Endodermal cell (in vitro differentiated cells): Measurements from ENCODE around the gene KLHL17. TPM values are rescaled to one million over a fixed set of nuclear protein-coding genes. Genes with fewer than 3 reads are reported as not detected.

Source experiments
- DNase-seq: peaks from one replicate; pipeline ENCODE4 v3.0.0-alpha.2; 2017
- H3K27ac ChIP-seq: 2 replicates; pipeline ENCODE4 v1.5.1; 2013; ENCODE audit warnings: mild to moderate bottlenecking, low read depth, low read length, moderate library complexity
- H3K27me3 ChIP-seq: 2 replicates; pipeline ENCODE4 v1.6.1; 2013; ENCODE audit warnings: mild to moderate bottlenecking, low read length, moderate library complexity; ENCODE audit not compliant: insufficient read depth, control insufficient read depth, poor library complexity, severe bottlenecking
- H3K36me3 ChIP-seq: 2 replicates; pipeline ENCODE4 v1.7.0; 2013; ENCODE audit warnings: mild to moderate bottlenecking, low read length, moderate library complexity; ENCODE audit not compliant: control insufficient read depth, insufficient read depth
- H3K4me1 ChIP-seq: one replicate; pipeline ENCODE4 v1.7.0; 2013; ENCODE audit warnings: low read length; ENCODE audit not compliant: control insufficient read depth, insufficient read depth
- H3K4me3 ChIP-seq: 2 replicates; pipeline ENCODE4 v1.5.1; 2013; ENCODE audit warnings: mild to moderate bottlenecking, low read length, moderate library complexity
- H3K9ac ChIP-seq: 2 replicates; pipeline ENCODE4 v1.6.1; 2013; ENCODE audit warnings: mild to moderate bottlenecking, low read length, moderate library complexity; ENCODE audit not compliant: poor library complexity, severe bottlenecking; ENCODE audit errors: extremely low read depth
- H3K9me3 ChIP-seq: 2 replicates; pipeline ENCODE4 v1.6.1; 2013; ENCODE audit warnings: mild to moderate bottlenecking, low read length, moderate library complexity; ENCODE audit not compliant: control insufficient read depth
- H3K27ac Mint-ChIP-seq: 2 replicates; pipeline ENCODE4 v1.8.0; 2020; ENCODE audit warnings: mixed read lengths
- H3K27me3 Mint-ChIP-seq: 2 replicates; pipeline ENCODE4 v1.8.0; 2021; ENCODE audit warnings: mild to moderate bottlenecking, mixed read lengths; ENCODE audit not compliant: insufficient read depth
- H3K36me3 Mint-ChIP-seq: 2 replicates; pipeline ENCODE4 v1.8.0; 2020; ENCODE audit warnings: low read depth, mixed read lengths
- H3K4me1 Mint-ChIP-seq: 2 replicates; pipeline ENCODE4 v1.8.0; 2020; ENCODE audit warnings: mixed read lengths
- H3K4me3 Mint-ChIP-seq: 2 replicates; pipeline ENCODE4 v1.8.0; 2020; ENCODE audit warnings: mild to moderate bottlenecking, moderate library complexity, mixed read lengths
- H3K9me3 Mint-ChIP-seq: 2 replicates; pipeline ENCODE4 v1.8.0; 2020; ENCODE audit warnings: mild to moderate bottlenecking, mixed read lengths
- WGBS, 2 experiments: methylation state at CpG; one replicate each; pipeline versions ENCODE4 v1.1.5 to v1.1.7; 2013; ENCODE audit warnings: missing lambda C conversion rate in 2 of 2, mixed read lengths in 1 of 2; ENCODE audit not compliant: insufficient coverage in 1 of 2, insufficient read length in 1 of 2; 5-methylcytosine and 5-hydroxymethylcytosine counted together
- total RNA-seq, 2 donors: library from RNA; stranded (reverse); fragmentation: NEBNext Ultra II Directional in 1 of 2; extraction: Animal tissue kit (Norgen Biotek cat#: 25700) in 1 of 2; gene quantifications; 2 replicates in 1 of 2; 3 replicates in 1 of 2; pipeline ENCODE4 v1.2.1, GENCODE V29; 2021
- TF ChIP-seq, protein P1 (sequence below): fragments of 200-600 bp; sonication (generic); conservative IDR thresholded peaks from 2 replicates; pipeline ENCODE4 v1.5.0; 2021; ENCODE audit warnings: antibody characterized with exemption, mild to moderate bottlenecking

KLHL17 gene
- total RNA-seq, 2 donors from 2014 or later: 49.2 to 58.2 TPM

DNA sequence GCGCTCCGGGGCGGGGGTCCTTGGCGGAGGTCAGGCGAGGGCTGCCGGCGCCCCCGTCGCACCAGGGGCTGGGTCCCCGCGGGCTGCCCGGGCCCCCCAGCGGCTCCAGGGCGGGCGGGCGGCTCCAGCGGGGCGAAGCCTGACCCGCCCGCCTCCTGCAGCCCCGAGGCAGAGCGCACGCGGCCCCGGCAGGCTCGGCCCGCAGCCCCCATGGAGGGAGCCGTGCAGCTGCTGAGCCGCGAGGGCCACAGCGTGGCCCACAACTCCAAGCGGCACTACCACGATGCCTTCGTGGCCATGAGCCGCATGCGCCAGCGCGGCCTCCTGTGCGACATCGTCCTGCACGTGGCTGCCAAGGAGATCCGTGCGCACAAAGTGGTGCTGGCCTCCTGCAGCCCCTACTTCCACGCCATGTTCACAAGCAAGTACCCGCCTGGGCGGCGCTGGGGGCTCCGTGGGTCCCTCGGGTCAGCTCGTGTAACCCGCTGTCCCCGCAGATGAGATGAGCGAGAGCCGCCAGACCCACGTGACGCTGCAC, 817 bp downstream of the KLHL17 start:
- Histone ChIP-seq H3K4me3 (peak overlapping the region; percentile 58), H3K36me3 (peaks cover 11% of the 10 kb centered on the region), H3K27me3 (peaks cover 13% of the 10 kb centered on the region), H3K27ac (no peak overlapping the region), H3K9me3 (no peaks in the 10 kb centered on the region), H3K9ac (no peak overlapping the region), H3K4me1 (no peaks in the 10 kb centered on the region)
- TF ChIP-seq, protein P1, sequence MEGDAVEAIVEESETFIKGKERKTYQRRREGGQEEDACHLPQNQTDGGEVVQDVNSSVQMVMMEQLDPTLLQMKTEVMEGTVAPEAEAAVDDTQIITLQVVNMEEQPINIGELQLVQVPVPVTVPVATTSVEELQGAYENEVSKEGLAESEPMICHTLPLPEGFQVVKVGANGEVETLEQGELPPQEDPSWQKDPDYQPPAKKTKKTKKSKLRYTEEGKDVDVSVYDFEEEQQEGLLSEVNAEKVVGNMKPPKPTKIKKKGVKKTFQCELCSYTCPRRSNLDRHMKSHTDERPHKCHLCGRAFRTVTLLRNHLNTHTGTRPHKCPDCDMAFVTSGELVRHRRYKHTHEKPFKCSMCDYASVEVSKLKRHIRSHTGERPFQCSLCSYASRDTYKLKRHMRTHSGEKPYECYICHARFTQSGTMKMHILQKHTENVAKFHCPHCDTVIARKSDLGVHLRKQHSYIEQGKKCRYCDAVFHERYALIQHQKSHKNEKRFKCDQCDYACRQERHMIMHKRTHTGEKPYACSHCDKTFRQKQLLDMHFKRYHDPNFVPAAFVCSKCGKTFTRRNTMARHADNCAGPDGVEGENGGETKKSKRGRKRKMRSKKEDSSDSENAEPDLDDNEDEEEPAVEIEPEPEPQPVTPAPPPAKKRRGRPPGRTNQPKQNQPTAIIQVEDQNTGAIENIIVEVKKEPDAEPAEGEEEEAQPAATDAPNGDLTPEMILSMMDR: no peak
- WGBS, 2 experiments: 37 to 41% methylated on average over 50 to 56 of the region's 56 CpGs
- Mint-ChIP-seq H3K27me3 (peaks cover 11% of the 10 kb centered on the region), H3K36me3 (peaks cover 16% of the 10 kb centered on the region), H3K27ac (no peak overlapping the region), H3K9me3 (no peaks in the 10 kb centered on the region), H3K4me1 (peaks cover 8% of the 10 kb centered on the region), H3K4me3 (peak overlapping the region; percentile 79)
- DNase-seq: peak; percentile 64

DNA sequence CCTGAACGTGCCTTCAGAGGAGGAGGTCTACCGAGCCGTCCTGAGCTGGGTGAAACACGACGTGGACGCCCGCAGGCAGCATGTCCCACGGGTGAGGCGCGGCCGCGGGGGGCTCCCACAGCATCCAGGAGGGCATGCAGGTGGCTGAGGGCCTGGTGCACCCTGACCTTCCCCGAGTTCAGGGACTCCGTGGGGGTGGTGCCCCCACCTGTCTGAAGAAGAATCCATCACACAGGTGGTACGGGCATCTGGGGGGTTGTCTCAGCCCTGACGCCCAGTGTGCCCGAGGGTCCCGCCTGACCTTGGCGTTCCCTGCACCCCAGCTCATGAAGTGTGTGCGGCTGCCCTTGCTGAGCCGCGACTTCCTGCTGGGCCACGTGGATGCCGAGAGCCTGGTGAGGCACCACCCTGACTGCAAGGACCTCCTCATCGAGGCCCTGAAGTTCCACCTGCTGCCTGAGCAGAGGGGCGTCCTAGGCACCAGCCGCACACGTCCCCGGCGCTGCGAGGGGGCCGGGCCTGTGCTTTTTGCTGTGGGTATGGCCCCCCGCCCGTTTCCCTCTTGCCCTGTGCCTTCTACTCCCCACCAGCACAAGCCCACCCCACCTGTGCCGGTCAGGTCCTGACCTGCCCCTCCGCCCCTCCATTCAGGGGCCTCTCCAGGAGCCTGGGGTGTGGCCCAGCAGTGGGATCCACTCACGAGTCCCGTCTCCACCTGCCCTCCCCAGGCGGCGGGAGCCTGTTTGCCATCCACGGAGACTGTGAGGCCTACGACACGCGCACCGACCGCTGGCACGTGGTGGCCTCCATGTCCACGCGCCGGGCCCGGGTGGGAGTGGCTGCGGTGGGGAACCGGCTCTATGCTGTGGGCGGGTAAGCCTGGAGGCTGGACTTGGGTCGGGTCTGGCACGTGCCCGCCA, 2.3 kb downstream of the KLHL17 start:
- peaks cover 5% of the 10 kb centered on the region for H3K4me1 Mint-ChIP-seq

DNA sequence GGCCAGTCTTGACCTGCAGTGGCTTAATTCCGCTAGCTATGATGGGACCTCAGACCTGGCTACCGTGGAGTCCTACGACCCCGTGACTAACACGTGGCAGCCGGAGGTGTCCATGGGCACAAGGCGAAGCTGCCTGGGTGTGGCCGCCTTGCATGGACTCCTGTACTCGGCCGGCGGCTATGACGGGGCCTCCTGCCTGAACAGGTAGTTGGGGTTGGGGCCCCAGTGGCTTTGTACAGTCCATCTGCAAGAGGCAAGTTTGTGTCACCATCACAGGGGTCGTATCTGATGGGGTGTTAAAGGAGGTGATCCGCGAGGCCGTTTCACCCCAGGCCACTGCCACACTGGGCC, 2.9 kb downstream of the KLHL17 start:
- Histone ChIP-seq H3K9me3 (no peaks in the 10 kb centered on the region), H3K27ac (no peak overlapping the region), H3K27me3 (peaks cover 34% of the 10 kb centered on the region), H3K9ac (no peak overlapping the region), H3K36me3 (no peaks in the 10 kb centered on the region), H3K4me1 (no peaks in the 10 kb centered on the region), H3K4me3 (no peak overlapping the region)
- 94 to 96% methylated on average over 10 to 16 of the region's 16 CpGs for WGBS, 2 experiments
- TF ChIP-seq, protein P1: no peak
- H3K9me3 Mint-ChIP-seq: no peaks in the 10 kb centered on the region
- H3K4me3 Mint-ChIP-seq: no peak overlapping the region
- H3K4me1 Mint-ChIP-seq: peaks cover 3% of the 10 kb centered on the region
- DNase-seq: no peak
- H3K27me3 Mint-ChIP-seq: peaks cover 25% of the 10 kb centered on the region
- H3K36me3 Mint-ChIP-seq: peaks cover 8% of the 10 kb centered on the region
- H3K27ac Mint-ChIP-seq: no peak overlapping the region

More for the DNA sequence above, 2.3 kb downstream of the KLHL17 start:
- TF ChIP-seq, protein P1: no peak
- no peaks in the 10 kb centered on the region for H3K9me3 ChIP-seq
- peaks cover 27% of the 10 kb centered on the region for H3K27me3 ChIP-seq
- H3K9ac ChIP-seq: no peak overlapping the region
- no peak overlapping the region for H3K27ac Mint-ChIP-seq
- H3K27me3 Mint-ChIP-seq: peaks cover 18% of the 10 kb centered on the region
- no peaks in the 10 kb centered on the region for H3K9me3 Mint-ChIP-seq
- WGBS, 2 experiments: 95 to 96% methylated on average over 44 to 57 of the region's 57 CpGs
- DNase-seq: no peak
- H3K4me3 Mint-ChIP-seq: peak overlapping the region; percentile 79
- no peaks in the 10 kb centered on the region for H3K4me1 ChIP-seq
- H3K36me3 ChIP-seq: no peaks in the 10 kb centered on the region
- peaks cover 9% of the 10 kb centered on the region for H3K36me3 Mint-ChIP-seq
- no peak overlapping the region for H3K4me3 ChIP-seq
- H3K27ac ChIP-seq: no peak overlapping the region
